GM12865 (cell line): ENCODE measurements around the gene ALPL.
A peak's percentile ranks its signal among the peaks of the same experiment; 100 is the strongest.

Experiments
- DNase-seq: peaks from one replicate; pipeline ENCODE4 v3.0.0; 2010; ENCODE audit warnings: low read depth
- H3K4me3 ChIP-seq: 2 replicates; pipeline ENCODE4 v1.5.1; 2011; ENCODE audit warnings: mild to moderate bottlenecking, low read depth, low read length, control low read depth
- CTCF ChIP-seq: IDR thresholded peaks from 2 replicates; pipeline ENCODE4 v1.5.1; 2011; ENCODE audit warnings: low read length, control low read depth, low read depth, inconsistent platforms; ENCODE audit not compliant: insufficient read depth; ENCODE audit errors: missing control alignments

ALPL gene

GRCh38 chr1:21489146-21489545 is 20.1 kb upstream of the ALPL start:
- no peak for TF ChIP-seq CTCF
- DNase-seq = no peak
- H3K4me3 ChIP-seq = no peak overlapping the region

- no peak overlapping the region for H3K4me3 ChIP-seq
- TF ChIP-seq CTCF = peak; percentile 37
- DNase-seq = peak; percentile 42
These were observed 18.3 kb upstream of the ALPL start for GRCh38 chr1:21490774-21491487.

GRCh38 chr1:21491488-21492355 is 17.5 kb upstream of the ALPL start:
- H3K4me3 ChIP-seq = no peak overlapping the region
- DNase-seq = no peak
- no peak for TF ChIP-seq CTCF

- H3K4me3 ChIP-seq = no peak overlapping the region
- TF ChIP-seq CTCF = no peak
- DNase-seq = no peak
These were observed 16.9 kb upstream of the ALPL start for GRCh38 chr1:21492356-21492625.

GRCh38 chr1:21494196-21494595 is 15.0 kb upstream of the ALPL start:
- TF ChIP-seq CTCF = no peak
- DNase-seq = no peak
- no peak overlapping the region for H3K4me3 ChIP-seq

GRCh38 chr1:21495225-21495820 is 13.9 kb upstream of the ALPL start:
- H3K4me3 ChIP-seq = no peak overlapping the region
- TF ChIP-seq CTCF = no peak
- no peak for DNase-seq
